Type B pancreatic cell (in vitro differentiated cells): ENCODE results near the gene APOBEC3A. TPM values are rescaled to one million over a fixed set of nuclear protein-coding genes. Genes with fewer than 3 reads are reported as not detected.

Source experiments
- DNase-seq: peaks from one replicate; pipeline ENCODE4 v3.0.0; 2021; ENCODE audit warnings: mixed read lengths; ENCODE audit not compliant: unreplicated experiment; ENCODE audit errors: extremely low spot score
- H3K27ac Mint-ChIP-seq: 2 replicates; pipeline ENCODE4 v1.8.0; 2021; ENCODE audit warnings: mild to moderate bottlenecking, mixed read lengths
- H3K27me3 Mint-ChIP-seq: 2 replicates; pipeline ENCODE4 v1.8.0; 2021; ENCODE audit warnings: mixed read lengths
- H3K36me3 Mint-ChIP-seq: 2 replicates; pipeline ENCODE4 v1.8.0; 2021; ENCODE audit warnings: mixed read lengths
- H3K4me1 Mint-ChIP-seq: one replicate; pipeline ENCODE4 v1.8.0; 2021; ENCODE audit warnings: mixed read lengths; ENCODE audit not compliant: unreplicated experiment
- H3K4me3 Mint-ChIP-seq: 2 replicates; pipeline ENCODE4 v1.8.0; 2021; ENCODE audit warnings: mild to moderate bottlenecking, mixed read lengths
- H3K9me3 Mint-ChIP-seq: 2 replicates; pipeline ENCODE4 v1.8.0; 2021; ENCODE audit warnings: mixed read lengths
- total RNA-seq: library from RNA; stranded (reverse); gene quantifications from 2 replicates; pipeline ENCODE4 v1.2.1, GENCODE V29; 2021; ENCODE audit warnings: low replicate concordance
- TF ChIP-seq, protein P1 (sequence below): fragments of 200-600 bp; sonication (generic); conservative IDR thresholded peaks from 2 replicates; pipeline ENCODE4 v1.5.0; 2021; ENCODE audit warnings: antibody characterized with exemption, mild to moderate bottlenecking

The APOBEC3A gene
- total RNA-seq, 1 donor from 2014 or later: 1.6 TPM

DNA sequence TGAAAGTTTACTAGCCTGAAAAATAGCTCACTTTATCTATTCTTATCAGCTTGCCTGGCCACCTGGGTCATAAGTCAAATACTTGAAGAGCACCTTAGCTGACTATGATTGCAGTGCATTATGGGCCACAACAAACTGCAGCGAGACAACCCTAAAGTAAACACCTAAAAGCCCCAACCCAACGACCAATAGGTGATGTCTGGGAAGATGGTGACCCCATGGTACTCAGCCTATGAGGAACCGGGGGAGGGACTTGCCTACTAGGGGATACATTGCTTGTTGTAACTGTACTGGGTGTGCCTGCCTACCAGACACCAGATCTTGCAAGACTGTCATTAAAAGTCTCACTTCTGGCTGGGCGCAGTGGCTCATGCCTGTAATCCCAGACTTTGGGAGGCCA lies 35.6 kb upstream of the APOBEC3A start:
- no peaks in the 10 kb centered on the region for H3K36me3 Mint-ChIP-seq
- no peaks in the 10 kb centered on the region for H3K9me3 Mint-ChIP-seq
- no peak overlapping the region for H3K27ac Mint-ChIP-seq
- H3K27me3 Mint-ChIP-seq: peaks cover 23% of the 10 kb centered on the region
- DNase-seq: no peak
- H3K4me1 Mint-ChIP-seq: peaks cover 14% of the 10 kb centered on the region
- H3K4me3 Mint-ChIP-seq: no peak overlapping the region
- TF ChIP-seq, protein P1, sequence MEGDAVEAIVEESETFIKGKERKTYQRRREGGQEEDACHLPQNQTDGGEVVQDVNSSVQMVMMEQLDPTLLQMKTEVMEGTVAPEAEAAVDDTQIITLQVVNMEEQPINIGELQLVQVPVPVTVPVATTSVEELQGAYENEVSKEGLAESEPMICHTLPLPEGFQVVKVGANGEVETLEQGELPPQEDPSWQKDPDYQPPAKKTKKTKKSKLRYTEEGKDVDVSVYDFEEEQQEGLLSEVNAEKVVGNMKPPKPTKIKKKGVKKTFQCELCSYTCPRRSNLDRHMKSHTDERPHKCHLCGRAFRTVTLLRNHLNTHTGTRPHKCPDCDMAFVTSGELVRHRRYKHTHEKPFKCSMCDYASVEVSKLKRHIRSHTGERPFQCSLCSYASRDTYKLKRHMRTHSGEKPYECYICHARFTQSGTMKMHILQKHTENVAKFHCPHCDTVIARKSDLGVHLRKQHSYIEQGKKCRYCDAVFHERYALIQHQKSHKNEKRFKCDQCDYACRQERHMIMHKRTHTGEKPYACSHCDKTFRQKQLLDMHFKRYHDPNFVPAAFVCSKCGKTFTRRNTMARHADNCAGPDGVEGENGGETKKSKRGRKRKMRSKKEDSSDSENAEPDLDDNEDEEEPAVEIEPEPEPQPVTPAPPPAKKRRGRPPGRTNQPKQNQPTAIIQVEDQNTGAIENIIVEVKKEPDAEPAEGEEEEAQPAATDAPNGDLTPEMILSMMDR: no peak

DNA sequence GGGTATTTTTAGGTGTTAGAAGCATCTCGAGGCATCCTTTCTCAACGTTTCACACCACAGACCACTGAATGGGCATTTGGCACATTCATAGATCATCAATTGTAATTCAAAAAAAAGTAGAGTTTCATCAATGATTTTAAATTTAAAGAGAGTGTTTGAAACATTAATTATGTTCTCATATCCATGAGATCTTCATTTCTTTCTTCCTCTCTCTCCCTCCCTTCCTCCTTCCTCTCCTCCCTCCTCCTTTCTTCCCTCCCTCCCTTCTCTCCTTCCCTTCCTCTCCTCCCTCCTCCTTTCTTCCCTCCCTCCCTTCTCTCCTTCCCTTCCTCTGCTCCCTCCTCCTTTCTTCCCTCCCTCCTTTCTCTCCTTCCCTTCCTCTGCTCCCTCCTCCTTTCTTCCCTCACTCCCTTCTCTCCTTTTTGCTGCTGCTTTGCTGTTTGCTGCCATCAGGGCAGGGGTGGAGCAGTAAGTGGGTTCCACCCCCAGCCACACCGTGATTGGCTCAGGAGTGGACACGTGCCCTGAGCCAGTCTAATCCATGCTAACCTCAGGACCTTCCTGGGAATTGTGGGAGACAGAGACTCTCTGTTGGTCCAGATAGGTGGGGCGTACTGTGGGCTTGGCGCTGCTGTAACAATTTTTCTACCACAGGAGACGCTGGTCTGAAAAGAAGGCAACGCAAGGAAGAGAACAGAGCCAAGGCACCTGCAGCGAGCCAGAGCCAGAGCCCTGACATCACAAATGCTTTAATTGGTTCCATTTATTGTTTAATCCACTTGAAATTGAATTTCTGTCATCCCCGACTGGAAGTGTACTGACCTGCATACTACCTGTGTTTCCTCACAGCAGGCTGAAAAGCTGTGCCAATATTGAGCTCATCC lies 33.7 kb upstream of the APOBEC3A start:
- peaks cover 18% of the 10 kb centered on the region for H3K4me1 Mint-ChIP-seq
- H3K27ac Mint-ChIP-seq: peak overlapping the region; percentile 91
- H3K36me3 Mint-ChIP-seq: no peaks in the 10 kb centered on the region
- peak overlapping the region; percentile 75 for H3K4me3 Mint-ChIP-seq
- H3K27me3 Mint-ChIP-seq: peaks cover 30% of the 10 kb centered on the region
- TF ChIP-seq, protein P1: no peak
- no peaks in the 10 kb centered on the region for H3K9me3 Mint-ChIP-seq
- no peak for DNase-seq

DNA sequence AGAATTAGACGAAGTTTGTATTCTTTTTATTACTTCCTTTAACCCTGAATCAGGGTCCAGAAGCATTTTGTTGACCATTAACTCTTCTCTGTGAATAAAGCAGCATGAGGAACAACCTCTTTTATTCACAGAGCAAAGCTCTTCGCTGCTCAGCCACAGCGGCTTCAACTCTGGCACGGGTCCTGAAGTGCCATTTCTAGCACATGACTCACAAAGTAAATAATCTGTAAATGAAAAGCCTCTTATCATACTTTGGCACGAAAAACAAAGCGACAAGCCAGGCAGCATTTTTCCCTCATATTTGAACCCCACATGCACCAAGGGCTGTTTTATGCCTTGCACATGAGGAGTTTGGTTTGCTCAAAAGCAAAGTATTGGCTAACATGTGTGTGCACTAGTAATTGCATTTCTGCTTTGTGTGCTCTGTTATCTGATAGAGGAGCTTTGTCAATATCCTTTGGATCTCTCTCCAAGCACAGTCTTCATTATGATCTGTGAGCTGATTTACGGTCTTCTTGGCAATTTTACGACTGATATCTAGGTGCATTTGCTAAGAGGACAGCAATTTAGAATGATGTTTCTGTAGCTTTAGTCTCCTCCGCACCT lies 33.0 kb upstream of the APOBEC3A start:
- Mint-ChIP-seq H3K9me3 (no peaks in the 10 kb centered on the region), H3K27me3 (peaks cover 30% of the 10 kb centered on the region), H3K4me1 (peaks cover 18% of the 10 kb centered on the region), H3K4me3 (peak overlapping the region; percentile 75), H3K36me3 (no peaks in the 10 kb centered on the region), H3K27ac (peak overlapping the region; percentile 91)
- TF ChIP-seq, protein P1: no peak
- DNase-seq: no peak

DNA sequence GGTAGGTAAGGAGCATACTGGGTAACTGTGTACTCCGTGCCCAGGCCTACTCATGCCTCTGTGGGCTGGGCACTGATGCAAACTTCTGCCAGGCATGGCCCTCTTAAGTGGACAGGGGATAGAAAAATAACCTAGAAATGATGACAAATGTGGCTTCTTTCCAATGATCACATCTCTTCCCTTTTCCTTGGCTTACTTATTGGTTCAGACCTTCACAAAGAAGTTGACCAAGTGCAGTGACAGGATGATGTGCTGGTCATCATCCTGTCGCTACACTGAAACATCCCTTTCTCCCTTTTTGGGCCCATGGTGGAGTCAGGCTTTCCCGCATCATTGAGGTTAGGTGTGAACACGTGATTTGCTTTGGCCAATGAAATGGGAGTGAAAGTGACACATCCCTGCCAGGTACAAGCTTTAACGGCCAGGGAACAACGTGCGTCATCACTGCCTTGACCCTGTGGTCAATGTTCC lies 31.8 kb upstream of the APOBEC3A start:
- Mint-ChIP-seq H3K36me3 (no peaks in the 10 kb centered on the region), H3K27me3 (peaks cover 32% of the 10 kb centered on the region), H3K27ac (no peak overlapping the region), H3K9me3 (no peaks in the 10 kb centered on the region), H3K4me3 (no peak overlapping the region), H3K4me1 (peaks cover 18% of the 10 kb centered on the region)
- TF ChIP-seq, protein P1: no peak
- DNase-seq: no peak

DNA sequence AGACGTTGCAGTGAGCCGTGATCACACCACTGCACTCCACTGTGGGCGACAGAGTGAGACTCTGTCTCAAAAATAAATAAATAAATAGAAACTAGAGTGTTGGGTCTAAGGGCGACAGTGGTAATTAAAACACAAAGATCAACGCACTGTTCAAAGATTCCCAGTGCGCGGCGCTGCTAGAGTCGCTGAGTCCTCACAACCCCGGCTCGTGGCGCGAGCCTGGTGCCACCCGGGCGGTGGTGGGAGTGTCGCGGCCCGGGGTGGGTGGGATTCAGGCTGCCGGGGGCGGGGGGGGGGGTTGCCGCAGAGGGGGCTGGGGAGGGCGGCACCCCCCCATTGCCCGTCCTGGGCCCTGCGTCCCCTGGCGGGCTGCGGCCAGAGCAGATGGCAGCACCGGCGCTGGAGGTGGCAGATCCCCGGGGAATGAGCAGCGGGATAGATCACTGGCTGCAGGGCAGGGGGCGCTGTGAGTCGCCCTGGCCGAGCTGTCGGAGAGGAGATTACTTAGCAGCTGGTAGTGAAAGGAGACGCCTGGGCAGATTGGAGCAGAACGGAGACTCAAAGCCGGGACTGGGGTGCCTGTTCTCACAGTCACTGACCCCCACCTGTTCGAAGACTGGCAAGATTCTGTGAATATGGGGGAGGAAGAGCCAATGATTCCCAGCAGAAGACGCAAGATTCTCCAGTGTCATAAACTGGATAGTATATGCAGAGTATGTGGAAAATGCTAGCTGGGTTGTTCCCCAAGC lies 30.2 kb upstream of the APOBEC3A start:
- H3K4me3 Mint-ChIP-seq: peak overlapping the region; percentile 83
- peak; percentile 79 for DNase-seq
- H3K4me1 Mint-ChIP-seq: peaks cover 18% of the 10 kb centered on the region
- TF ChIP-seq, protein P1: peak; percentile 76
- H3K27ac Mint-ChIP-seq: peak overlapping the region; percentile 76
- H3K36me3 Mint-ChIP-seq: no peaks in the 10 kb centered on the region
- peaks cover 1% of the 10 kb centered on the region for H3K9me3 Mint-ChIP-seq
- H3K27me3 Mint-ChIP-seq: peaks cover 32% of the 10 kb centered on the region
